ENCODE data around the gene OTUD4. TPM values are rescaled to one million over a fixed set of nuclear protein-coding genes. Genes with fewer than 3 reads are reported as not detected.

OTUD4 gene
- total and polyA plus RNA-seq, 2 donors (not counting 1 experiment from before 2014, with no cell fraction given) = 9.7 to 51.0 TPM

DNA sequence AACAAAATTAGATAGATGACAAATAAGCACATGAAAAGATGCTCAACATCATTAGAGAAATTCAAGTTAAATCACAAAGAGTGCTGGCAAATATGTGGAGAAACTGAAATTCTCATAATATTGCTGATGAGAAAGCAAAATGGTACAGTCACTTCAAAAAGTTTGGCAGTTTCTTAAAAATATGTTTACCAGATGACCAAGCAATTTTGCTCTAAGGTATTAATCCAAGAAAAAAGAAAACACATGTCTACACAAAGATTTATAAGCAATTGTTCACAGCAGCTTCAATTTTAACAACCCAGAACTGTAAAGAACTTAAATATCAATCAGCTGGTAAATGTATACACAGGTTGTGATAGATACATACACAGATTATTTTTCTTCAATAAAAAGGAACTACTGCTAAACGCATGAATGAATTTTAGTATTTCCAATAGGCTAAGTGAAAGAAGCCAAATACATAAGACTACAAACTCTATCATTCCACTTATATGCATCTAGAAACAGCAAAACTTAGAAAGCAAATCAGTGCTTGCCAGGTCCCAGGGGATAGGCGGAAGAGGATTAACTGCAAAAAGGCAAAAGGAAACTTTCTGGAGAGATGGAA, 11.7 kb downstream of the OTUD4 start:
- WGBS (ENCODE audit: insufficient coverage) = no CpG with 5 or more reads among the region's 2 CpGs
- Histone ChIP-seq H3K79me2 (ENCODE audit: control insufficient read depth, insufficient read depth, low read length) (peaks cover 34% of the 10 kb centered on the region), H3K27me3 (replicated peaks in 1 of 4; ENCODE audit: control extremely low read depth in 1 of 4, control insufficient read depth in 3 of 4, insufficient read depth in 4 of 4, low read length in 3 of 4) (no peaks in the 10 kb centered on the region), H3K27ac (ENCODE audit: low read length in 2 of 2) (no peak overlapping the region), H3K4me2 (replicated peaks; ENCODE audit: low read depth, low read length, poor library complexity, severe bottlenecking) (no peak overlapping the region), H3K4me3 (ENCODE audit: control extremely low read depth in 1 of 5, extremely low read depth in 1 of 5, insufficient read depth in 1 of 5, low read depth in 2 of 5, low read length in 4 of 5) (no peak overlapping the region), H2AFZ (ENCODE audit: insufficient read depth, low read depth, low read length, poor library complexity, severe bottlenecking) (no peak overlapping the region), H3K9ac (ENCODE audit: low read length) (no peak overlapping the region), H3K9me3 (ENCODE audit: control extremely low read depth in 1 of 3, control insufficient read depth in 2 of 3, insufficient read depth in 1 of 3, low read length in 2 of 3) (no peaks in the 10 kb centered on the region), H3K36me3 (replicated peaks in 1 of 2; ENCODE audit: control extremely low read depth in 1 of 2, control insufficient read depth in 1 of 2, extremely low read depth in 1 of 2, insufficient read depth in 2 of 2, low read length in 1 of 2) (peaks cover 15 to 49% of the 10 kb centered on the region in 2 experiments), H4K20me1 (ENCODE audit: control insufficient read depth, insufficient read depth, low read length, poor library complexity, severe bottlenecking) (peaks cover 3% of the 10 kb centered on the region), H3K4me1 (ENCODE audit: control insufficient read depth in 2 of 2, insufficient read depth in 2 of 2, low read length in 2 of 2) (peaks cover 0 to 3% of the 10 kb centered on the region in 2 donors)
- Mint-ChIP-seq H3K27ac (no peak overlapping the region), H3K4me3 (no peak overlapping the region), H3K9me3 (ENCODE audit: insufficient read depth) (no peaks in the 10 kb centered on the region), H3K27me3 (no peaks in the 10 kb centered on the region), H3K4me1 (peaks cover 16% of the 10 kb centered on the region)
- ChIA-PET POLR2A (no interaction called here), CTCF (no interaction called here)
- DNase-seq (peak; percentile 14), ATAC-seq (ENCODE audit: low read depth) (no peak)
- no peak for TF ChIP-seq EZH2 (IDR thresholded peaks at IDR 0.05; ENCODE audit: borderline replicate concordance, insufficient read depth, low read depth, low read length, poor library complexity, severe bottlenecking)
- TF ChIP-seq, protein P1, sequence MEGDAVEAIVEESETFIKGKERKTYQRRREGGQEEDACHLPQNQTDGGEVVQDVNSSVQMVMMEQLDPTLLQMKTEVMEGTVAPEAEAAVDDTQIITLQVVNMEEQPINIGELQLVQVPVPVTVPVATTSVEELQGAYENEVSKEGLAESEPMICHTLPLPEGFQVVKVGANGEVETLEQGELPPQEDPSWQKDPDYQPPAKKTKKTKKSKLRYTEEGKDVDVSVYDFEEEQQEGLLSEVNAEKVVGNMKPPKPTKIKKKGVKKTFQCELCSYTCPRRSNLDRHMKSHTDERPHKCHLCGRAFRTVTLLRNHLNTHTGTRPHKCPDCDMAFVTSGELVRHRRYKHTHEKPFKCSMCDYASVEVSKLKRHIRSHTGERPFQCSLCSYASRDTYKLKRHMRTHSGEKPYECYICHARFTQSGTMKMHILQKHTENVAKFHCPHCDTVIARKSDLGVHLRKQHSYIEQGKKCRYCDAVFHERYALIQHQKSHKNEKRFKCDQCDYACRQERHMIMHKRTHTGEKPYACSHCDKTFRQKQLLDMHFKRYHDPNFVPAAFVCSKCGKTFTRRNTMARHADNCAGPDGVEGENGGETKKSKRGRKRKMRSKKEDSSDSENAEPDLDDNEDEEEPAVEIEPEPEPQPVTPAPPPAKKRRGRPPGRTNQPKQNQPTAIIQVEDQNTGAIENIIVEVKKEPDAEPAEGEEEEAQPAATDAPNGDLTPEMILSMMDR (IDR thresholded peaks at IDR 0.05) = no peak
- intact Hi-C loops (cut with micrococcal nuclease) = no loop called here

DNA sequence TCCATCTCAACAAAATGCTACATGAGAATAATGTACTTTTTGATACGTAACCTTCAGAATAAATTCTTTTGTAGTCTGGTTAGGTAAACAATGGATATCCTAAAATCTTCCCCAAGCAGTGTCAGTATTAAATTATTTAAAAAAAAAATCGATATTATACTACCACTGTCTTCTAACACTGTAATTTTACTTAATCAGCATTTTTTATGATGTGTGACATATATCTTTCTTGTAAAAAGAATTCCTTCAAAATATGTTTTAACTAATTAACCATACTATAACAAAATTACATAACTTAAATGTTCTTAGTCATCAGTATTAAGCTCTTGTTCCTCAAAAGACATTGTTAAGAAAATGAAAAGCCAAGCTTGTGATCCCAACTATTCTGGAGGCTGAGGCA, 12.5 kb downstream of the OTUD4 start:
- H3K36me3 ChIP-seq (replicated peaks in 1 of 2; ENCODE audit: control extremely low read depth in 1 of 2, control insufficient read depth in 1 of 2, extremely low read depth in 1 of 2, insufficient read depth in 2 of 2, low read length in 1 of 2) = peaks cover 15 to 46% of the 10 kb centered on the region in 2 experiments
- H3K9ac ChIP-seq (ENCODE audit: low read length) = no peak overlapping the region
- H3K9me3 ChIP-seq (ENCODE audit: control extremely low read depth in 1 of 3, control insufficient read depth in 2 of 3, insufficient read depth in 1 of 3, low read length in 2 of 3) = no peaks in the 10 kb centered on the region
- WGBS (ENCODE audit: insufficient coverage) = no CpG with 5 or more reads among the region's 2 CpGs
- no peak overlapping the region for H3K27ac ChIP-seq (ENCODE audit: low read length in 2 of 2)
- Mint-ChIP-seq H3K27ac (no peak overlapping the region), H3K4me3 (no peak overlapping the region), H3K4me1 (peaks cover 16% of the 10 kb centered on the region), H3K9me3 (ENCODE audit: insufficient read depth) (no peaks in the 10 kb centered on the region), H3K27me3 (no peaks in the 10 kb centered on the region)
- H3K79me2 ChIP-seq (ENCODE audit: control insufficient read depth, insufficient read depth, low read length) = peaks cover 33% of the 10 kb centered on the region
- POLR2A ChIA-PET = no interaction called here
- H3K4me1 ChIP-seq (ENCODE audit: control insufficient read depth in 2 of 2, insufficient read depth in 2 of 2, low read length in 2 of 2) = peaks cover 0 to 3% of the 10 kb centered on the region in 2 donors
- no peak overlapping the region for H3K4me3 ChIP-seq (ENCODE audit: control extremely low read depth in 1 of 5, extremely low read depth in 1 of 5, insufficient read depth in 1 of 5, low read depth in 2 of 5, low read length in 4 of 5)
- ATAC-seq (ENCODE audit: low read depth) (no peak), DNase-seq (no peak)
- H4K20me1 ChIP-seq (ENCODE audit: control insufficient read depth, insufficient read depth, low read length, poor library complexity, severe bottlenecking) = peaks cover 3% of the 10 kb centered on the region
- no peak overlapping the region for H2AFZ ChIP-seq (ENCODE audit: insufficient read depth, low read depth, low read length, poor library complexity, severe bottlenecking)
- intact Hi-C loops (cut with micrococcal nuclease) = no loop called here
- H3K27me3 ChIP-seq (replicated peaks in 1 of 4; ENCODE audit: control extremely low read depth in 1 of 4, control insufficient read depth in 3 of 4, insufficient read depth in 4 of 4, low read length in 3 of 4) = no peaks in the 10 kb centered on the region
- no peak for TF ChIP-seq EZH2 (IDR thresholded peaks at IDR 0.05; ENCODE audit: borderline replicate concordance, insufficient read depth, low read depth, low read length, poor library complexity, severe bottlenecking)
- TF ChIP-seq, protein P1 (IDR thresholded peaks at IDR 0.05) = no peak
- H3K4me2 ChIP-seq (replicated peaks; ENCODE audit: low read depth, low read length, poor library complexity, severe bottlenecking) = no peak overlapping the region
- CTCF ChIA-PET = interaction anchor here (0.7 kb wide), 1 partner anchor 70 kb away, joined by 3 read pairs; the partner anchor contains the start of gene ANAPC10
